Measurements from ENCODE around the gene PSMF1. TPM values are rescaled to one million over a fixed set of nuclear protein-coding genes. Genes with fewer than 3 reads are reported as not detected.

Gene PSMF1
- total and polyA plus RNA-seq, 2 of the 13 experiments (the other 11 are each of a cell fraction or from before 2014, with no cell fraction given): 82.5 to 86.0 TPM

DNA sequence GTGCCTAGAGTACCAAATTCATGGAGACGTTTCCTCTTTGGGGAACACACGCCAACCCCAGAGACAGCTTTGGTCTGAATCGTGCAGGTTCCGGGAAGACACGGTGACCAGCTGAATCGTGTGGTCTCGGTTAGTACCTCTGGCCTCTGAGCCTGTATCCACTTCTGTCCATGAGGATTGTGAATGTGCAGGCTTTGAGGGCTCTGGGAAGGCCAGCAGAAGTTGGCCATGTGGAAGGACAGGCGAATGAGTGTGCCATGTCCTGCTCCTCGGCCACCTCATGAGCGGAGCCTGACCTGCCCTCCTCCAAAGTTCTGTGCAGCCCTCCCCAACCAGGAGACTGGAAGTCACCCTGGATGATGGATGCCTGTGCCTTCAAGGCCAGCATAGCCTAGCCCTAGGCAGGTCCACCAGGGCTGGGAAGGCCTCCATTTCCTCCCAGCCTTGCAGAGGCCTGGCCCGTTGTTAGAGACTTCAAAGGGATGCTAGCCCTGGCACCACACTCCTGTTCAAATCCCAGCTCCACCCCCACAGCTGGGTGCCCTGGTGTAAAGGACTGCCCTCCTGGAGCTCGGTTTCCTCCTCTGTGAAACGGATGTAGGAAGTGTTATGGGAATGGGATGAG lies 68.1 kb downstream of the PSMF1 start (continued):
- TF ChIP-seq, protein P1, sequence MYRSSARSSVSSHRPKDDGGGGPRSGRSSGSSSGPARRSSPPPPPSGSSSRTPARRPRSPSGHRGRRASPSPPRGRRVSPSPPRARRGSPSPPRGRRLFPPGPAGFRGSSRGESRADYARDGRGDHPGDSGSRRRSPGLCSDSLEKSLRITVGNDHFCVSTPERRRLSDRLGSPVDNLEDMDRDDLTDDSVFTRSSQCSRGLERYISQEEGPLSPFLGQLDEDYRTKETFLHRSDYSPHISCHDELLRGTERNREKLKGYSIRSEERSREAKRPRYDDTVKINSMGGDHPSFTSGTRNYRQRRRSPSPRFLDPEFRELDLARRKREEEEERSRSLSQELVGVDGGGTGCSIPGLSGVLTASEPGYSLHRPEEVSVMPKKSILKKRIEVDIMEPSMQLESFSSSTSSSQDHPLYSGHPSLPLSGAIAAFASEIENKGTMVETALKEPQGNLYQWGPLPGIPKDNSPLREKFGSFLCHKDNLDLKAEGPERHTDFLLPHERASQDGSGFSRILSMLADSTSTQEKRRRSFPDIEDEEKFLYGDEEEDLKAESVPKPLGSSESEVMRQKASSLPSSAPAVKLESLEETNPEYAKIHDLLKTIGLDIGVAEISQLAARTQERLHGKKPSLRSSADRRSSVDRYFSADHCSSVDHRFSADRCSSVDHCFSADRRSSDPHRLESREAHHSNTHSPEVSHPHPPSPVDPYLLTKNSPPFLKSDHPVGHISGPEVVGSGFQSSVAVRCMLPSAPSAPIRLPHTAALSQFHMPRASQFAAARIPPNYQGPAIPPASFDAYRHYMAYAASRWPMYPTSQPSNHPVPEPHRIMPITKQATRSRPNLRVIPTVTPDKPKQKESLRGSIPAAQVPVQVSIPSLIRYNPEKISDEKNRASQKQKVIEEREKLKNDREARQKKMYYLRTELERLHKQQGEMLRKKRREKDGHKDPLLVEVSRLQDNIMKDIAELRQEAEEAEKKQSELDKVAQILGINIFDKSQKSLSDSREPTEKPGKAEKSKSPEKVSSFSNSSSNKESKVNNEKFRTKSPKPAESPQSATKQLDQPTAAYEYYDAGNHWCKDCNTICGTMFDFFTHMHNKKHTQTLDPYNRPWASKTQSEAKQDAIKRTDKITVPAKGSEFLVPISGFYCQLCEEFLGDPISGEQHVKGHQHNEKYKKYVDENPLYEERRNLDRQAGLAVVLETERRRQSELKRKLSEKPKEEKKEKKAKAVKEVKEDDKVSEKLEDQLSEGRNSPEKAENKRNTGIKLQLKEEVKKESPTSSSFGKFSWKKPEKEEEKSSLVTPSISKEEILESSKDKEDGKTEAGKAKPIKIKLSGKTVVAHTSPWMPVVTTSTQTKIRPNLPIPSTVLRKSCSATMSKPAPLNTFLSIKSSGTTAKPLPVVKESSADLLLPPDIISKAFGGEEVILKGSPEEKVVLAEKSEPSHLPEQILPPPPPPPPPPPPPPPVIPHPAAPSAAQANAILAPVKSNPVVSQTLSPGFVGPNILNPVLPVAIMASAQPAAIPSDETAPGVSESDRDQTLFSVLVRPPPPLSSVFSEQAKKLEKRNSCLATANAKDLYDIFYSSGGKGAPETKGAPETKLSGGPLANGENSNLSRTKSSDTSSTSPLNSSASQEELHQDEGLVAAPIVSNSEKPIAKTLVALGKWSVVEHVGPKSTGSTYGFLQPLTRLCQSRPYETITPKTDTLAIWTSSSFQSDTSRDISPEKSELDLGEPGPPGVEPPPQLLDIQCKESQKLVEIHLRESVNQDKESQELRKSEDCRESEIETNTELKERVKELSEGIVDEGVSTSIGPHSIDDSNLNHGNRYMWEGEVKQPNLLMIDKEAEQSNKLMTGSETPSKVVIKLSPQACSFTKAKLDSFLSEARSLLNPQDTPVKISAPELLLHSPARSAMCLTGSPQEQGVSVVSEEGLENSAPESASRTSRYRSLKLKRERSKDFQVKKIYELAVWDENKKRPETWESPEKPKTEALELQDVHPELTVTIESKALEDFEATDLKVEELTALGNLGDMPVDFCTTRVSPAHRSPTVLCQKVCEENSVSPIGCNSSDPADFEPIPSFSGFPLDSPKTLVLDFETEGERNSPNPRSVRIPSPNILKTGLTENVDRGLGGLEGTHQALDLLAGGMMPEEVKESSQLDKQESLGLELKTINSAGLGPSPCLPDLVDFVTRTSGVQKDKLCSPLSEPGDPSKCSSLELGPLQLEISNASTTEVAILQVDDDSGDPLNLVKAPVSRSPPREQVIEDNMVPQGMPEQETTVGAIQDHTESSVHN (CRISPR knock-in tag; IDR thresholded peaks at IDR 0.05): no peak
- TF ChIP-seq SNAI1 (CRISPR knock-in tag; IDR thresholded peaks at IDR 0.05; ENCODE audit: borderline replicate concordance) (no peak), ZNF562 (CRISPR knock-in tag; IDR thresholded peaks at IDR 0.05; ENCODE audit: borderline replicate concordance) (no peak), TAF1 (CRISPR knock-in tag; IDR thresholded peaks at IDR 0.05) (peak; percentile 45), ZMAT3 (CRISPR knock-in tag; conservative IDR thresholded peaks at IDR 0.05) (no peak), NR2C2 (CRISPR knock-in tag; IDR thresholded peaks at IDR 0.05; ENCODE audit: borderline replicate concordance) (0 out of 2 replicates have a peak, but pooled peaks have one; percentile 12), GATAD1 (CRISPR knock-in tag; IDR thresholded peaks at IDR 0.05) (0 out of 2 replicates have a peak, but pooled peaks have one; percentile 15), ELF1 (CRISPR knock-in tag; IDR thresholded peaks at IDR 0.05) (no peak), AHR (CRISPR knock-in tag; IDR thresholded peaks at IDR 0.05) (peak; percentile 75; the same call in 1 of the 2 replicates), CENPX (CRISPR knock-in tag; IDR thresholded peaks at IDR 0.05) (no peak), ATF7 (IDR thresholded peaks at IDR 0.05) (no peak), ATF7 (CRISPR knock-in tag; IDR thresholded peaks at IDR 0.05) (peak; percentile 47; the same call in 1 of the 2 replicates), ZNF720 (CRISPR knock-in tag; IDR thresholded peaks at IDR 0.05) (no peak), ZFP1 (CRISPR knock-in tag; IDR thresholded peaks at IDR 0.05) (no peak), SYNCRIP (IDR thresholded peaks at IDR 0.05; ENCODE audit: insufficient read depth, low read depth, low read length) (no peak), ZFP41 (CRISPR knock-in tag; IDR thresholded peaks at IDR 0.05; ENCODE audit: borderline replicate concordance) (no peak), ZBTB38 (CRISPR knock-in tag; IDR thresholded peaks at IDR 0.05) (peak; percentile 32; the same call in 1 of the 2 replicates), GFI1 (CRISPR knock-in tag; IDR thresholded peaks at IDR 0.05; ENCODE audit: borderline replicate concordance) (no peak), ZSCAN21 (CRISPR knock-in tag; IDR thresholded peaks at IDR 0.05; ENCODE audit: borderline replicate concordance) (0 out of 2 replicates have a peak, but pooled peaks have one; percentile 22)
- TF ChIP-seq, protein P2, sequence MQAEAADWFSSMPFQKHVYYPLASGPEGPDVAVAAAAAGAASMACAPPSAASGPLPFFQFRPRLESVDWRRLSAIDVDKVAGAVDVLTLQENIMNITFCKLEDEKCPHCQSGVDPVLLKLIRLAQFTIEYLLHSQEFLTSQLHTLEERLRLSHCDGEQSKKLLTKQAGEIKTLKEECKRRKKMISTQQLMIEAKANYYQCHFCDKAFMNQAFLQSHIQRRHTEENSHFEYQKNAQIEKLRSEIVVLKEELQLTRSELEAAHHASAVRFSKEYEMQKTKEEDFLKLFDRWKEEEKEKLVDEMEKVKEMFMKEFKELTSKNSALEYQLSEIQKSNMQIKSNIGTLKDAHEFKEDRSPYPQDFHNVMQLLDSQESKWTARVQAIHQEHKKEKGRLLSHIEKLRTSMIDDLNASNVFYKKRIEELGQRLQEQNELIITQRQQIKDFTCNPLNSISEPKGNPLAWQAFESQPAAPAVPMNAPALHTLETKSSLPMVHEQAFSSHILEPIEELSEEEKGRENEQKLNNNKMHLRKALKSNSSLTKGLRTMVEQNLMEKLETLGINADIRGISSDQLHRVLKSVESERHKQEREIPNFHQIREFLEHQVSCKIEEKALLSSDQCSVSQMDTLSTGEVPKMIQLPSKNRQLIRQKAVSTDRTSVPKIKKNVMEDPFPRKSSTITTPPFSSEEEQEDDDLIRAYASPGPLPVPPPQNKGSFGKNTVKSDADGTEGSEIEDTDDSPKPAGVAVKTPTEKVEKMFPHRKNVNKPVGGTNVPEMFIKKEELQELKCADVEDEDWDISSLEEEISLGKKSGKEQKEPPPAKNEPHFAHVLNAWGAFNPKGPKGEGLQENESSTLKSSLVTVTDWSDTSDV (CRISPR knock-in tag; IDR thresholded peaks at IDR 0.05): 0 out of 2 replicates have a peak, but pooled peaks have one; percentile 3
